DND-41 (cell line): ENCODE results near the gene FBRSL1.
A peak's percentile ranks its signal among the peaks of the same experiment; 100 is the strongest.
"Not testable (repeated sequence)": the region's sequence is repeated elsewhere in the genome, so short reads cannot be mapped to it uniquely, and the experiment has no call there.

Experiments used
- ATAC-seq: fragments of 200-7000 bp; cut with Tn5 transposase; 3 replicates; pipeline ENCODE4 v1.9.1; 2021; ENCODE audit warnings: low read depth; ENCODE audit not compliant: insufficient read depth
- DNase-seq: peaks from one replicate; pipeline ENCODE4 v3.0.0-alpha.2; 2020
- H2AFZ ChIP-seq: 2 replicates; pipeline ENCODE4 v1.6.0; 2012; ENCODE audit warnings: low read depth, low read length
- H3K27ac ChIP-seq: 2 replicates; pipeline ENCODE4 v1.5.1; 2012; ENCODE audit warnings: low read length, inconsistent platforms
- H3K27me3 ChIP-seq: fragments of 200-600 bp; sonication (generic); 2 replicates; pipeline ENCODE4 v1.6.0; 2012; ENCODE audit warnings: low read length, mild to moderate bottlenecking, inconsistent platforms; ENCODE audit not compliant: insufficient read depth, poor library complexity
- H3K36me3 ChIP-seq: 2 replicates; pipeline ENCODE4 v1.5.1; 2012; ENCODE audit warnings: low read length, inconsistent platforms; ENCODE audit not compliant: insufficient read depth
- H3K4me1 ChIP-seq: 2 replicates; pipeline ENCODE4 v1.5.1; 2012; ENCODE audit warnings: mild to moderate bottlenecking, low read length; ENCODE audit not compliant: insufficient read depth
- H3K4me2 ChIP-seq: 2 replicates; pipeline ENCODE4 v1.6.0; 2012; ENCODE audit warnings: mild to moderate bottlenecking, moderate library complexity, low read length, inconsistent platforms; ENCODE audit not compliant: insufficient read depth
- H3K4me3 ChIP-seq, 2 experiments: fragments of 200-600 bp in 1 of 2; shearing (Covaris generic) in 1 of 2; 2 replicates each; pipeline ENCODE4 v1.5.1; 2012 to 2016; ENCODE audit warnings: inconsistent platforms in 2 of 2, low read length in 2 of 2, mild to moderate bottlenecking in 2 of 2, low read depth in 1 of 2, moderate library complexity in 1 of 2
- H3K79me2 ChIP-seq: 2 replicates; pipeline ENCODE4 v1.6.0; 2012; ENCODE audit warnings: low read length, inconsistent platforms; ENCODE audit not compliant: insufficient read depth
- H3K9ac ChIP-seq: 2 replicates; pipeline ENCODE4 v1.6.0; 2012; ENCODE audit warnings: low read depth, mild to moderate bottlenecking, inconsistent platforms, low read length, moderate library complexity
- H3K9me3 ChIP-seq: 2 replicates; pipeline ENCODE4 v1.5.1; 2012; ENCODE audit warnings: low read length, moderate library complexity, mild to moderate bottlenecking, inconsistent platforms; ENCODE audit not compliant: insufficient read depth, severe bottlenecking
- H4K20me1 ChIP-seq: 2 replicates; pipeline ENCODE4 v1.6.0; 2012; ENCODE audit warnings: low read length; ENCODE audit not compliant: insufficient read depth
- EZH2 ChIP-seq: IDR thresholded peaks from 3 replicates; pipeline ENCODE4 v1.6.1; 2012; ENCODE audit warnings: borderline replicate concordance, low read depth, mild to moderate bottlenecking, moderate library complexity, low read length, inconsistent platforms; ENCODE audit not compliant: severe bottlenecking
- TF ChIP-seq, protein P1 (sequence below): IDR thresholded peaks from 2 replicates; pipeline ENCODE4 v1.5.1; 2012; ENCODE audit warnings: borderline replicate concordance, low read length, moderate library complexity, mild to moderate bottlenecking; ENCODE audit not compliant: poor library complexity, severe bottlenecking; ENCODE audit errors: extremely low read depth

FBRSL1 gene

DNA sequence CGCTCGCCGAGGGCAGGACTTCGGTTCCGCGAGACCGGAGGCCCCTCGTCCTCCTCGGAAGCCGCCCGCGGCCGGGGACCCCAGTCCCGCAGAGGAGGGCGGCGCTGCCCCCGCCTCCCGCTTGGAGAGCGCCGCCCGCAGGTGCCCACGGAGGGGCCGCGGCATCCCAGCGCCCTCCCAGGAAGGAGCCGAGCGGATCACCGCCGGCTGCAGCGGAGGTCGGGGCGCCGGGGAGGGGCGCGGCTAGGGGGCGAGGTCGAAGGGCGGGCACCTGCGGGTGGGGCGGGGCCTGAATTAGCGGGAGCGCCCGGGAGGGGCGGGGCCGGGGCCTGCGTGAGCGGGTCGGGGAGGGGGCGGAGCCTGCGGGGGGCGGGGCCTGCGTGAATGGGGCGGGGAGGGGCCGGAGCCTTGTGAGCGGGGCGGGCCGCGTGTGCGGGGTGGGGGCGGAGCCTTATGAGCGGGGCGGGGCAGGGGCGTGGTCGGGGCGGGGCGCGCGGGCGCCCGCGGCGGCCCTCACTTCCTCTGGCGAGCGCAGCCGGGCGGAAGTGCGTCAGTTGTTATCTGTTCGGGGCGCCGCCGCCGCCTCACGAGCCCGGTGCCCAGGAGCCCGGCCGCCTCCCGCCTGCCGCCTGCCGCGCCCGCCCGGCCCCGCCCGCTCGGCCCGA, at the start of gene FBRSL1:
TSS of gene FBRSL1 (plus strand) at position 550 of the 665 bp plus-strand sequence.
- Histone ChIP-seq H3K4me3 (peak within 1 kb of the TSS; percentile 38 to 68), H3K36me3 (peaks cover 10% of the 10 kb centered on the region; the same call in 1 of the 2 replicates), H3K9me3 (no peaks in the 10 kb centered on the region), H3K4me2 (peak within 1 kb of the TSS; percentile 96), H3K79me2 (peaks cover 44% of the 10 kb centered on the region), H3K4me1 (peaks cover 46% of the 10 kb centered on the region), H4K20me1 (peaks cover 42% of the 10 kb centered on the region), H3K27ac (peak within 1 kb of the TSS; percentile 44), H3K9ac (peak within 1 kb of the TSS; percentile 73), H3K27me3 (no peaks in the 10 kb centered on the region), H2AFZ (peak within 1 kb of the TSS; percentile 72)
- ATAC-seq (peak; percentile 79), DNase-seq (peak; percentile 91)
- TF ChIP-seq EZH2, result no peak
- TF ChIP-seq, protein P1, sequence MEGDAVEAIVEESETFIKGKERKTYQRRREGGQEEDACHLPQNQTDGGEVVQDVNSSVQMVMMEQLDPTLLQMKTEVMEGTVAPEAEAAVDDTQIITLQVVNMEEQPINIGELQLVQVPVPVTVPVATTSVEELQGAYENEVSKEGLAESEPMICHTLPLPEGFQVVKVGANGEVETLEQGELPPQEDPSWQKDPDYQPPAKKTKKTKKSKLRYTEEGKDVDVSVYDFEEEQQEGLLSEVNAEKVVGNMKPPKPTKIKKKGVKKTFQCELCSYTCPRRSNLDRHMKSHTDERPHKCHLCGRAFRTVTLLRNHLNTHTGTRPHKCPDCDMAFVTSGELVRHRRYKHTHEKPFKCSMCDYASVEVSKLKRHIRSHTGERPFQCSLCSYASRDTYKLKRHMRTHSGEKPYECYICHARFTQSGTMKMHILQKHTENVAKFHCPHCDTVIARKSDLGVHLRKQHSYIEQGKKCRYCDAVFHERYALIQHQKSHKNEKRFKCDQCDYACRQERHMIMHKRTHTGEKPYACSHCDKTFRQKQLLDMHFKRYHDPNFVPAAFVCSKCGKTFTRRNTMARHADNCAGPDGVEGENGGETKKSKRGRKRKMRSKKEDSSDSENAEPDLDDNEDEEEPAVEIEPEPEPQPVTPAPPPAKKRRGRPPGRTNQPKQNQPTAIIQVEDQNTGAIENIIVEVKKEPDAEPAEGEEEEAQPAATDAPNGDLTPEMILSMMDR, result peak; percentile 15

DNA sequence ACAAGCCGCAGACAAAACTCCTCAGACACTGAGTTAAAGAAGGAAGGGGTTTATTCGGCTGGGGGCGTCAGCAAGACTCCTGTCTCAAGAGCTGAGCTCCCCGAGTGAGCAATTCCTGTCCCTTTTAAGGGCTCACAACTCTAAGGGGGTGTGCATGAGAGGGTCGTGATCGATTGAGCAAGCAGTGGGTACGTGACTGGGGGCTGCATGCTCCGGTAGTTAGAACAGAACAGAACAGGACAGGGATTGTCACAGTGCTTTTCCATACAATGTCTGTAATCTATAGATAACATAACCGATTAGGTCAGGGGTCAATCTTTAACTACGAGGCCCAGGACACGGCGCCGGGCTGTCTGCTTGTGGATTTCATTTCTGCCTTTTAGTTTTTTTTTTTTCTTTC, 49.5 kb upstream of the FBRSL1 start:
- ATAC-seq, result not testable (repeated sequence)

DNA sequence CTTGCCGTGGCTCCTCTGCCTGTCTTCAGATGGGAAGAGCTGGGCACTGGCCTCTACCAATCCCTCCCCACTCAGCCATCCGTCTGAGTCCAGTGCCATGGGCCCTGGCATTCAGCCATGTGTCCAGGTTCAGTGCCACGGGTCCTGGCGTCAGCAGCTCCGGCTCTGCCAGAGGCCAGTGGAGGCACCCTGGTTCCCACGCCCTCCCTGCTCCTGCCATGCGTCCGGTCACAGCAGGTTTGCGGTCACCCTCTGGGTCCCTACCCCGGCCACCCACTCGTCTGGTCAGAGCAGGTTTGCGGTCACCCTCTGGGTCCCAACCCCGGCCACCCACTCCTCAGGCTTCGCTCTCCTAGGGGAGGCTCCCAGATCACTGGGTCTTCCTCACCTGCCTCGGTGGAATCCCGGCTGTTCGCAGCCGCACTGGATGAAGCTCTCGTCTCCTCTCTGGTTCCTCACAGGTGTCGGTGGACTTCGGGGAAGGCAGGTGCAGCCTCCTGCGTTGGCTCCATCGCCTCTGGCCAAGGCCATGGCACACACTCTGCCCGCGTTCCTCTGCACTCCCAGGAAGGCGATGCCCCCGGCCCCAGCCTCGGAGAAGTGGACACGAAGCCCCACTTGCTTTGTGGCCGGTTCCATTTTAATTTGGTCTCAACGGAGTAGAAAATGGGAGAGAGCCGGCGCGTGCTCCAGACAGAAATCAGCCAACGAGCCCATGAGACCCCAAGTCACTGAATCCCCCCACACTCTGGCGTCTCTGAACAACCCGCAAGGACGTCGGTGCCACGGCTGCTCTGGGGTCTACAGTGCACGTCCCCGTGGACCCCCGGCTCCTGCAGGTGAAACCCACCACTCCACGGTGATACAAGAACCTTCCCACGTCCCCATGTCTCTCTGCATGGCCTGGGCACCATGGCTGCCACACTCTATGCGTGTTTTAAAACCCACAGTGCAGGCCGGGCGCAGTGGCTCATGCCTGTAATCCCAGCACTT, 47.8 kb upstream of the FBRSL1 start:
- Histone ChIP-seq H3K27ac (no peak overlapping the region), H3K9ac (no peak overlapping the region), H3K36me3 (no peaks in the 10 kb centered on the region), H3K9me3 (no peaks in the 10 kb centered on the region), H3K4me2 (no peak overlapping the region), H4K20me1 (no peaks in the 10 kb centered on the region), H2AFZ (no peak overlapping the region), H3K79me2 (no peaks in the 10 kb centered on the region), H3K27me3 (no peaks in the 10 kb centered on the region), H3K4me1 (peaks cover 22% of the 10 kb centered on the region), H3K4me3 (no peak overlapping the region)
- DNase-seq (no peak), ATAC-seq (no peak)
- TF ChIP-seq EZH2, result no peak
- TF ChIP-seq, protein P1, result no peak

More for the DNA sequence above, 49.5 kb upstream of the FBRSL1 start:
- H3K36me3 ChIP-seq, H3K9ac ChIP-seq, H3K4me3 ChIP-seq, H3K9me3 ChIP-seq, H4K20me1 ChIP-seq, H2AFZ ChIP-seq, H3K4me2 ChIP-seq, H3K27ac ChIP-seq, H3K79me2 ChIP-seq, DNase-seq, H3K27me3 ChIP-seq: not testable (repeated sequence)
- peaks cover 20% of the 10 kb centered on the region for H3K4me1 ChIP-seq

DNA sequence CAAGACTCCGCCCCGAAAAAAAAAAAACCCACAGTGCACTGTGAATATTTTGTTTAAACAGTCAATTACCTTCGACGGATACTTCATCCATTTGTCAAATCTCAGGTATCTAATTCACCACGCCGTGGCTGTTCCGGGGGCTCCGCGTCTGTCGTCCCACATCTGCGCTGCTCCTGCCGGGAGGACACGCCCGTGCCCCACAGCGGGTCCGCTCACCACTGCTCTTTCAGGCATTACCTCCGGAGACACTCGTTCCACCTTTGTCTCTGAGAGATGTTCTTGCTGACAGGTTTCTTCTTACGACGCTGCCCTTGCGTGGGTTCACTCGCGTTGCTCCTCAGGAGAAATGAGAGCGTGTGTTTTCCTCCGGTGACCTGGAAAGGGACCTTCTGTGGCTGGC, 46.9 kb upstream of the FBRSL1 start:
- DNase-seq, result no peak

More for the DNA sequence above, 46.9 kb upstream of the FBRSL1 start:
- Histone ChIP-seq H3K9ac (no peak overlapping the region), H3K4me3 (no peak overlapping the region), H3K9me3 (no peaks in the 10 kb centered on the region), H4K20me1 (no peaks in the 10 kb centered on the region), H3K79me2 (no peaks in the 10 kb centered on the region), H3K4me1 (peaks cover 22% of the 10 kb centered on the region), H3K27ac (no peak overlapping the region), H3K36me3 (no peaks in the 10 kb centered on the region), H2AFZ (no peak overlapping the region), H3K4me2 (no peak overlapping the region), H3K27me3 (no peaks in the 10 kb centered on the region)
- no peak for ATAC-seq
- no peak for TF ChIP-seq EZH2
- TF ChIP-seq, protein P1, result no peak
